22Rv1 (cell line): ENCODE data around the gene GRAMD1B.
A peak's percentile ranks its signal among the peaks of the same experiment; 100 is the strongest.

Source experiments
- ZFX ChIP-seq: fragments of 450-650 bp; IDR thresholded peaks from 2 replicates; pipeline ENCODE4 v1.6.1; 2017; ENCODE audit warnings: antibody characterized with exemption, borderline replicate concordance
- TF ChIP-seq, protein P1 (sequence below): fragments of 450-650 bp; IDR thresholded peaks from 2 replicates; pipeline ENCODE4 v1.5.1; 2017; ENCODE audit warnings: mild to moderate bottlenecking

DNA sequence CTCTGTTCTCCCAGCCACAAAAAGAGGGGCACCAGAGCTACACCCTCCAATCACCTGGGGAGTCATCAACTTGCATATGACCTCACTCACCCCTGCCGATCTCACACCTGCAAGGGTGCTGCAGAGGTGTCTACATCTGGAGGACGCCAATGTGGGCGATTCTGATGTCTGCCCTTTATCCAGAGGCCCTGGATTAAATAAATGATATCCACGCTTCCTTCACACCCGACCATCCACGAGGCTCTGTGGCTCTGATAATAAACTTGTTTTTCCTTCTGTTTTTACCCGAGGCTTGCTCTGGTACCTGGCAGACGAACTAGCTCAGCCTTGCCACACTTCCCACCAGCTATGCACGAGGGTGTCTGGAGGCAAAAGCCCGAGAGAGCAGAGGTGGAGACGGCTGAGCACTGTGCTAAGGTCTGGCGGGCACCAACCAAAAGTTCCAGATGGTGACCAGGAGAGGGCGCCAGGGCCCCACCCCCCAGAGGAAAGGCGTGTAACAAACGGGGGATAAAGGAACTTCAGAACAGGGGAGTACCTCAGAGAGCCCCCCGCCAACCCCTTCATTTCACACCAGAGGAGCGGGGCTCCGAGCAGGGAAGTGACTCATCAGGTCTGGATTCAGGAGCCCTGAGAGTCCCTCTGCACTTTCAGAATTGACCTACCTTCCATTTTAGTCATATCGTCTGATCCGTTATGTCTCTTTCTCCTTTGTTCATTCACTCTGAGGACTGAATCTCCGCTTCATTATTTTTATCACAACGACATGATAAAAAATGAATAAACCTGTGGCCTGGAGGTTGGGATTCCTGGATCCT lies 210.8 kb downstream of the GRAMD1B start:
- TF ChIP-seq, protein P1, sequence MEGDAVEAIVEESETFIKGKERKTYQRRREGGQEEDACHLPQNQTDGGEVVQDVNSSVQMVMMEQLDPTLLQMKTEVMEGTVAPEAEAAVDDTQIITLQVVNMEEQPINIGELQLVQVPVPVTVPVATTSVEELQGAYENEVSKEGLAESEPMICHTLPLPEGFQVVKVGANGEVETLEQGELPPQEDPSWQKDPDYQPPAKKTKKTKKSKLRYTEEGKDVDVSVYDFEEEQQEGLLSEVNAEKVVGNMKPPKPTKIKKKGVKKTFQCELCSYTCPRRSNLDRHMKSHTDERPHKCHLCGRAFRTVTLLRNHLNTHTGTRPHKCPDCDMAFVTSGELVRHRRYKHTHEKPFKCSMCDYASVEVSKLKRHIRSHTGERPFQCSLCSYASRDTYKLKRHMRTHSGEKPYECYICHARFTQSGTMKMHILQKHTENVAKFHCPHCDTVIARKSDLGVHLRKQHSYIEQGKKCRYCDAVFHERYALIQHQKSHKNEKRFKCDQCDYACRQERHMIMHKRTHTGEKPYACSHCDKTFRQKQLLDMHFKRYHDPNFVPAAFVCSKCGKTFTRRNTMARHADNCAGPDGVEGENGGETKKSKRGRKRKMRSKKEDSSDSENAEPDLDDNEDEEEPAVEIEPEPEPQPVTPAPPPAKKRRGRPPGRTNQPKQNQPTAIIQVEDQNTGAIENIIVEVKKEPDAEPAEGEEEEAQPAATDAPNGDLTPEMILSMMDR = peak; percentile 84
- no peak for TF ChIP-seq ZFX
